GM06990 (cell line): Measurements from ENCODE around the gene MLC1.

Experiments
- DNase-seq: peaks from one replicate; pipeline ENCODE4 v3.0.0-alpha.2; 2011; ENCODE audit not compliant: insufficient read length; ENCODE audit errors: extremely low read depth
- H3K27me3 ChIP-seq: replicated peaks from 2 replicates; pipeline ENCODE4 v1.6.0; 2011; ENCODE audit warnings: low read length; ENCODE audit not compliant: control insufficient read depth, insufficient read depth
- H3K36me3 ChIP-seq: 2 replicates; pipeline ENCODE4 v1.5.1; 2011; ENCODE audit warnings: low read length; ENCODE audit not compliant: control insufficient read depth, insufficient read depth
- H3K4me3 ChIP-seq: replicated peaks from 2 replicates; pipeline ENCODE4 v1.5.1; 2011; ENCODE audit warnings: low read depth, mild to moderate bottlenecking, control low read depth, low read length
- CTCF ChIP-seq: IDR thresholded peaks from 2 replicates; pipeline ENCODE4 v1.5.1; 2011; ENCODE audit warnings: low read length, control low read depth, mild to moderate bottlenecking, inconsistent platforms; ENCODE audit not compliant: insufficient read depth, poor library complexity, severe bottlenecking

Gene MLC1

GRCh38 chr22:50123119-50123518 lies 37.9 kb upstream of the MLC1 start:
- no peak for DNase-seq
- TF ChIP-seq CTCF: no peak
- peaks cover 1% of the 10 kb centered on the region for H3K27me3 ChIP-seq

GRCh38 chr22:50121202-50121740 lies 36.0 kb upstream of the MLC1 start:
- no peak for TF ChIP-seq CTCF
- H3K4me3 ChIP-seq: no peak overlapping the region
- no peak for DNase-seq

More at GRCh38 chr22:50123119-50123518, 37.9 kb upstream of the MLC1 start:
- H3K36me3 ChIP-seq: no peaks in the 10 kb centered on the region
- no peak overlapping the region for H3K4me3 ChIP-seq

GRCh38 chr22:50119768-50120251 lies 34.6 kb upstream of the MLC1 start:
- H3K4me3 ChIP-seq: no peak overlapping the region
- peaks cover 1% of the 10 kb centered on the region for H3K27me3 ChIP-seq
- no peak for DNase-seq
- H3K36me3 ChIP-seq: no peaks in the 10 kb centered on the region
- TF ChIP-seq CTCF: no peak

More at GRCh38 chr22:50121202-50121740, 36.0 kb upstream of the MLC1 start:
- H3K27me3 ChIP-seq: peaks cover 1% of the 10 kb centered on the region
- no peaks in the 10 kb centered on the region for H3K36me3 ChIP-seq

GRCh38 chr22:50119169-50119767 lies 34.0 kb upstream of the MLC1 start:
- Histone ChIP-seq H3K4me3 (no peak overlapping the region), H3K36me3 (no peaks in the 10 kb centered on the region), H3K27me3 (peaks cover 1% of the 10 kb centered on the region)
- TF ChIP-seq CTCF: no peak
- DNase-seq: no peak

GRCh38 chr22:50118557-50119168 lies 33.4 kb upstream of the MLC1 start:
- Histone ChIP-seq H3K4me3 (no peak overlapping the region), H3K27me3 (peaks cover 1% of the 10 kb centered on the region), H3K36me3 (no peaks in the 10 kb centered on the region)
- TF ChIP-seq CTCF: no peak
- DNase-seq: no peak
